Keratinocyte (primary cell): ENCODE data around the gene SDK1. TPM values are rescaled to one million over a fixed set of nuclear protein-coding genes. Genes with fewer than 3 reads are reported as not detected.

Experiments
- DNase-seq: peaks from one replicate; pipeline ENCODE4 v3.0.0-alpha.2; 2011; ENCODE audit warnings: low read depth, missing footprints, low spot score
- FAIRE-seq: peaks from 2 replicates; lab custom pipeline; 2011; peaks lifted over from hg19 to GRCh38; lab: Jason Lieb, UNC
- H2AFZ ChIP-seq: 2 replicates; pipeline ENCODE4 v1.6.0; 2012; ENCODE audit warnings: low read length, control low read depth, inconsistent platforms; ENCODE audit not compliant: control insufficient read depth
- H3K27ac ChIP-seq: 2 replicates; pipeline ENCODE4 v1.5.1; 2011; ENCODE audit warnings: low read length; ENCODE audit not compliant: control insufficient read depth, insufficient read depth
- H3K27me3 ChIP-seq: 3 replicates; pipeline ENCODE4 v1.6.0; 2011; ENCODE audit warnings: low read length; ENCODE audit not compliant: control insufficient read depth, insufficient read depth; ENCODE audit errors: extremely low read depth
- H3K36me3 ChIP-seq, 2 experiments: 2 replicates in 1 of 2; 3 replicates in 1 of 2; pipeline ENCODE4 v1.5.1; 2011; ENCODE audit warnings: low read length in 2 of 2, mild to moderate bottlenecking in 1 of 2; ENCODE audit not compliant: control insufficient read depth in 2 of 2, insufficient read depth in 2 of 2; ENCODE audit errors: extremely low read depth in 1 of 2
- H3K4me1 ChIP-seq: 3 replicates; pipeline ENCODE4 v1.5.1; 2011; ENCODE audit warnings: low read length; ENCODE audit not compliant: control insufficient read depth, insufficient read depth; ENCODE audit errors: extremely low read depth
- H3K4me2 ChIP-seq: 3 replicates; pipeline ENCODE4 v1.6.0; 2011; ENCODE audit warnings: low read depth, low read length; ENCODE audit not compliant: control insufficient read depth, insufficient read depth; ENCODE audit errors: extremely low read depth
- H3K4me3 ChIP-seq, 3 experiments: fragments of 200-600 bp in 1 of 3; sonication (generic) in 1 of 3; 2 replicates in 2 of 3; 3 replicates in 1 of 3; pipeline ENCODE4 v1.5.1; 2011 to 2016; ENCODE audit warnings: low read length in 3 of 3, mild to moderate bottlenecking in 3 of 3, control low read depth in 2 of 3, inconsistent platforms in 1 of 3, low read depth in 1 of 3, mixed read lengths in 1 of 3, mixed run types in 1 of 3, moderate library complexity in 1 of 3; ENCODE audit not compliant: control insufficient read depth in 2 of 3, insufficient read depth in 2 of 3; ENCODE audit errors: extremely low read depth in 1 of 3
- H3K79me2 ChIP-seq: 2 replicates; pipeline ENCODE4 v1.6.0; 2012; ENCODE audit warnings: low read length; ENCODE audit not compliant: control insufficient read depth, insufficient read depth
- H3K9ac ChIP-seq: 3 replicates; pipeline ENCODE4 v1.6.0; 2011; ENCODE audit warnings: low read length; ENCODE audit not compliant: control insufficient read depth, insufficient read depth; ENCODE audit errors: extremely low read depth
- H3K9me1 ChIP-seq: 3 replicates; pipeline ENCODE4 v1.6.0; 2011; ENCODE audit warnings: low read length; ENCODE audit not compliant: control insufficient read depth, insufficient read depth; ENCODE audit errors: extremely low read depth
- H3K9me3 ChIP-seq: 2 replicates; pipeline ENCODE4 v1.5.1; 2012; ENCODE audit warnings: low read depth, low read length; ENCODE audit not compliant: control insufficient read depth
- H4K20me1 ChIP-seq: 3 replicates; pipeline ENCODE4 v1.6.0; 2011; ENCODE audit warnings: low read length; ENCODE audit not compliant: control insufficient read depth, insufficient read depth; ENCODE audit errors: extremely low read depth
- CTCF ChIP-seq, 3 experiments: IDR thresholded peaks in 1 of 3; conservative IDR thresholded peaks in 1 of 3; optimal IDR thresholded peaks in 1 of 3; 2 replicates in 2 of 3; 3 replicates in 1 of 3; pipeline versions ENCODE3 to v1.5.1; 2011; ENCODE audit warnings: low read length in 3 of 3, mild to moderate bottlenecking in 3 of 3, moderate library complexity in 2 of 3, control low read depth in 1 of 3, inconsistent platforms in 1 of 3; ENCODE audit not compliant: insufficient read depth in 2 of 3; ENCODE audit errors: extremely low read depth in 1 of 3
- EZH2 ChIP-seq: IDR thresholded peaks from one replicate; pipeline ENCODE4 v1.6.1; 2012; ENCODE audit warnings: inconsistent platforms, mild to moderate bottlenecking, low read length, moderate library complexity
- dilution Hi-C: fragments of 300-500 bp; cut with MboI; formaldehyde crosslinking; loops from one replicate; pipeline ENCODE4 v1.7.0; 2020; ENCODE audit warnings: low sequenced_read_pairs; ENCODE audit not compliant: extremely low pct_ligation_motif_present
- polyA plus RNA-seq, 5 experiments: library from polyadenylated mRNA; depleted of rRNA in 3 of 5; stranded (reverse) in 3 of 5; stranded (forward) in 1 of 5; unstranded in 1 of 5; fragments of >200 nt; gene quantifications; 1 replicate in 1 of 5; 2 replicates in 3 of 5; 3 replicates in 1 of 5; pipeline versions ENCODE4 v1.2.1 to v1.2.3, GENCODE V29; 2011 to 2012; ENCODE audit warnings: missing spikeins in 2 of 5, low read depth in 1 of 5, low replicate concordance in 1 of 5

SDK1 gene
- polyA plus RNA-seq, 1 donor (not counting 4 experiments of a cell fraction or from before 2014, with no cell fraction given) = 0.66 TPM

- H3K27me3 ChIP-seq = no peaks in the 10 kb centered on the region
- no peaks in the 10 kb centered on the region for H4K20me1 ChIP-seq
- no peak overlapping the region for H3K4me2 ChIP-seq
- no peak overlapping the region for H2AFZ ChIP-seq
- peaks cover 15% of the 10 kb centered on the region for H3K4me1 ChIP-seq
- H3K9me3 ChIP-seq = peaks cover 2% of the 10 kb centered on the region
- H3K4me3 ChIP-seq = no peak overlapping the region
- H3K36me3 ChIP-seq = no peaks in the 10 kb centered on the region
- no peak for DNase-seq
- TF ChIP-seq EZH2 = no peak
- TF ChIP-seq CTCF (optimal IDR thresholded peaks at IDR 0.05 in 1 of 3, IDR thresholded peaks at IDR 0.05 in 1 of 3, conservative IDR thresholded peaks at IDR 0.05 in 1 of 3; ENCODE audit: extremely low read depth in 1 of 3, insufficient read depth in 2 of 3, low read length in 3 of 3) = no peak
- H3K79me2 ChIP-seq = no peaks in the 10 kb centered on the region
- no peaks in the 10 kb centered on the region for H3K9me1 ChIP-seq
- FAIRE-seq = no peak
- H3K27ac ChIP-seq = no peak overlapping the region
- no peak overlapping the region for H3K9ac ChIP-seq
- dilution Hi-C loops = no loop called here
Observed at GRCh38 chr7:3910054-3910453, 609.0 kb downstream of the SDK1 start.

GRCh38 chr7:3911685-3912084 is 610.6 kb downstream of the SDK1 start:
- dilution Hi-C loops = no loop called here
- Histone ChIP-seq H3K27ac (peak overlapping the region; percentile 67), H3K9me1 (no peaks in the 10 kb centered on the region), H3K79me2 (no peaks in the 10 kb centered on the region), H3K4me3 (peak overlapping the region in 1 of 3 experiments; percentile 26), H3K9ac (peak overlapping the region; percentile 47), H3K27me3 (no peaks in the 10 kb centered on the region), H2AFZ (peak overlapping the region; percentile 50), H3K36me3 (no peaks in the 10 kb centered on the region), H3K4me2 (peak overlapping the region; percentile 60), H3K4me1 (peaks cover 23% of the 10 kb centered on the region), H3K9me3 (peaks cover 2% of the 10 kb centered on the region), H4K20me1 (no peaks in the 10 kb centered on the region)
- TF ChIP-seq CTCF (optimal IDR thresholded peaks at IDR 0.05 in 1 of 3, IDR thresholded peaks at IDR 0.05 in 1 of 3, conservative IDR thresholded peaks at IDR 0.05 in 1 of 3; ENCODE audit: extremely low read depth in 1 of 3, insufficient read depth in 2 of 3, low read length in 3 of 3) = no peak
- no peak for TF ChIP-seq EZH2
- DNase-seq (peak; percentile 95), FAIRE-seq (peak; percentile 93)
